MM.1S (cell line): ENCODE measurements around the gene SMURF1.

Source experiments
- EZH2 ChIP-seq: fragments of 300-600 bp; sonication (generic); optimal IDR thresholded peaks from 2 replicates; pipeline ENCODE3; 2017; ENCODE audit warnings: low read depth, mild to moderate bottlenecking, antibody characterized with exemption, low read length, mixed read lengths
- EZH2phosphoT487 ChIP-seq: fragments of 300-600 bp; sonication (generic); IDR thresholded peaks from 2 replicates; pipeline ENCODE4 v1.6.1; 2018; ENCODE audit warnings: antibody characterized with exemption, low read length
- TF ChIP-seq, protein P1 (sequence below): fragments of 300-600 bp; sonication (generic); IDR thresholded peaks from 2 replicates; pipeline ENCODE4 v1.5.1; 2016; ENCODE audit warnings: antibody characterized with exemption, low read length, mixed read lengths

DNA sequence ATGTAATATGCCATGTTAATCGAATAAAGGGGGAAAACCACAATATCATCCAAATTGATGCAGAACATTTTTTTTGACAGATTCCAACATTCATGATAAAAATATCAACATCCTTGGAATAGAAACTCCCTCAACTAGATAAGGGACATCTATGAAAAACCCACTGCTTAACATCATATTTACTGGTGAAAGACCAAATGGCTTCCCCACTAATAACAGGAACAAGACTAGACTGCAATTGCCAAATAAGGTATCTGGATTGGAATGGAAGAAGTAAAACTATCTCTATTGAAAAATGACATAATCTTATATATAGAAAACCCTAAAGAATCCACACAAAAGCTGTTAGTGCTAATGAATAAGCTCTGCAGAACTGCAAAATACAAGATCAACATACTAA, 27.8 kb downstream of the SMURF1 start:
- no peak for TF ChIP-seq EZH2
- TF ChIP-seq, protein P1, sequence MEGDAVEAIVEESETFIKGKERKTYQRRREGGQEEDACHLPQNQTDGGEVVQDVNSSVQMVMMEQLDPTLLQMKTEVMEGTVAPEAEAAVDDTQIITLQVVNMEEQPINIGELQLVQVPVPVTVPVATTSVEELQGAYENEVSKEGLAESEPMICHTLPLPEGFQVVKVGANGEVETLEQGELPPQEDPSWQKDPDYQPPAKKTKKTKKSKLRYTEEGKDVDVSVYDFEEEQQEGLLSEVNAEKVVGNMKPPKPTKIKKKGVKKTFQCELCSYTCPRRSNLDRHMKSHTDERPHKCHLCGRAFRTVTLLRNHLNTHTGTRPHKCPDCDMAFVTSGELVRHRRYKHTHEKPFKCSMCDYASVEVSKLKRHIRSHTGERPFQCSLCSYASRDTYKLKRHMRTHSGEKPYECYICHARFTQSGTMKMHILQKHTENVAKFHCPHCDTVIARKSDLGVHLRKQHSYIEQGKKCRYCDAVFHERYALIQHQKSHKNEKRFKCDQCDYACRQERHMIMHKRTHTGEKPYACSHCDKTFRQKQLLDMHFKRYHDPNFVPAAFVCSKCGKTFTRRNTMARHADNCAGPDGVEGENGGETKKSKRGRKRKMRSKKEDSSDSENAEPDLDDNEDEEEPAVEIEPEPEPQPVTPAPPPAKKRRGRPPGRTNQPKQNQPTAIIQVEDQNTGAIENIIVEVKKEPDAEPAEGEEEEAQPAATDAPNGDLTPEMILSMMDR, result no peak
- no peak for TF ChIP-seq EZH2phosphoT487
